RWPE2 (cell line): ENCODE results near the gene MARK4.

Experiments used
- ATAC-seq: fragments of 200-7000 bp; cut with Tn5 transposase; 3 replicates; pipeline ENCODE4 v1.9.1; 2021; ENCODE audit warnings: low read depth
- DNase-seq: peaks from one replicate; pipeline ENCODE4 v3.0.0-alpha.2; 2020; ENCODE audit warnings: low spot score
- H3K27ac ChIP-seq: fragments of 450-650 bp; 2 replicates; pipeline ENCODE4 v1.5.1; 2017; ENCODE audit warnings: mild to moderate bottlenecking; ENCODE audit not compliant: poor library complexity, severe bottlenecking
- H3K27me3 ChIP-seq: fragments of 250-450 bp; sonication (Bioruptor Pico); 2 replicates; pipeline ENCODE4 v1.5.1; 2021; ENCODE audit warnings: mild to moderate bottlenecking, moderate library complexity; ENCODE audit not compliant: insufficient read depth, poor library complexity, severe bottlenecking
- H3K36me3 ChIP-seq: fragments of 250-450 bp; sonication (Bioruptor Pico); 2 replicates; pipeline ENCODE4 v1.5.1; 2020; ENCODE audit warnings: low read depth, mild to moderate bottlenecking, moderate library complexity
- H3K4me1 ChIP-seq: fragments of 250-450 bp; sonication (Bioruptor Pico); 2 replicates; pipeline ENCODE4 v1.5.1; 2021; ENCODE audit warnings: mild to moderate bottlenecking, moderate library complexity; ENCODE audit not compliant: insufficient read depth, poor library complexity, severe bottlenecking
- H3K4me3 ChIP-seq: fragments of 250-450 bp; sonication (Bioruptor Pico); 2 replicates; pipeline ENCODE4 v1.5.1; 2021; ENCODE audit warnings: mild to moderate bottlenecking, moderate library complexity; ENCODE audit not compliant: severe bottlenecking
- H3K9me3 ChIP-seq: fragments of 250-450 bp; sonication (Bioruptor Pico); 2 replicates; pipeline ENCODE4 v1.5.1; 2021; ENCODE audit warnings: mild to moderate bottlenecking, moderate library complexity; ENCODE audit not compliant: severe bottlenecking
- TF ChIP-seq, protein P1 (sequence below): fragments of 450-650 bp; IDR thresholded peaks from one replicate; pipeline ENCODE4 v1.5.1; 2017; ENCODE audit warnings: mild to moderate bottlenecking, moderate library complexity; ENCODE audit not compliant: poor library complexity, severe bottlenecking

MARK4 gene

DNA sequence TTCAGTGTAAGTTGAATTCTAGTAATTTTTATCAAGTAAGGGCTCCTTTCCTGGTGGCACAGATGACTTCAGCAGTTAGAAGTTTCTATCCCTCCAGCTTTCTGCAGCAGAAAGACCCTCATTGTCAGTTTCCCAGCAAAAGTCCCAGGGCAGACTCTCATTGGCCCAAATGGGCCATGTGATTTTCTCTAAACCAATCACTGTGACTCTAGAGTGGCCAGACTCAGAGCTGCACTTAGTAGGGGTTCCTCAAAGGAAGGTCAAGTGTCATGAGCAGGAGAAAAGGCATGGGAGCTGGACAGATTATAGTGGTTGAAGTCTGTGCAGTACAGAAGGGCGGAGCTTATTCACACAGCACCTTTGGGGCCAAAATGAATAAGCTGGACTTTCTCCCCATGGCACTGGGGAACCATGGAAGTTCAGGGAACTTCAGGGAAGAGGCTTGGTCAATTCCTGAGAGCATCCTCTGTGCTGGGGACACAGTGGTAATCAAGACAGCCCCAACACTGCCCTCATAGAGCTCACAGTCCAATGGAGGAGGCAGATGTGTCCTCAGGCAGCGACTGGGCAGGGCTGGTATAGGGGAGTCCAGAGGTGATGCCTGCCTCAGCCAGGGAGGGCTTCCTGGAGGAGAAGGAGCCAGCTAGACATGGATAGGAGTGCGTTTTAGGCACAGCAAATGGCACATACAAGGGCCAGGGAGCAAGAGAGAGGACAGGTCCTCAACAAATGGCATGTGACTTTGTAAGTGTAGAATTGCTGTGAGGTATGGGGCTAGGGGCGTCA lies 53.3 kb downstream of the MARK4 start:
- Histone ChIP-seq H3K27me3 (no peaks in the 10 kb centered on the region), H3K4me1 (peaks cover 4% of the 10 kb centered on the region), H3K36me3 (peaks cover 3% of the 10 kb centered on the region; the same call in 1 of the 2 replicates), H3K9me3 (no peaks in the 10 kb centered on the region), H3K4me3 (no peak overlapping the region), H3K27ac (no peak overlapping the region)
- 0 out of 3 replicates have a peak, but pooled peaks have one; percentile 3 for ATAC-seq
- TF ChIP-seq, protein P1, sequence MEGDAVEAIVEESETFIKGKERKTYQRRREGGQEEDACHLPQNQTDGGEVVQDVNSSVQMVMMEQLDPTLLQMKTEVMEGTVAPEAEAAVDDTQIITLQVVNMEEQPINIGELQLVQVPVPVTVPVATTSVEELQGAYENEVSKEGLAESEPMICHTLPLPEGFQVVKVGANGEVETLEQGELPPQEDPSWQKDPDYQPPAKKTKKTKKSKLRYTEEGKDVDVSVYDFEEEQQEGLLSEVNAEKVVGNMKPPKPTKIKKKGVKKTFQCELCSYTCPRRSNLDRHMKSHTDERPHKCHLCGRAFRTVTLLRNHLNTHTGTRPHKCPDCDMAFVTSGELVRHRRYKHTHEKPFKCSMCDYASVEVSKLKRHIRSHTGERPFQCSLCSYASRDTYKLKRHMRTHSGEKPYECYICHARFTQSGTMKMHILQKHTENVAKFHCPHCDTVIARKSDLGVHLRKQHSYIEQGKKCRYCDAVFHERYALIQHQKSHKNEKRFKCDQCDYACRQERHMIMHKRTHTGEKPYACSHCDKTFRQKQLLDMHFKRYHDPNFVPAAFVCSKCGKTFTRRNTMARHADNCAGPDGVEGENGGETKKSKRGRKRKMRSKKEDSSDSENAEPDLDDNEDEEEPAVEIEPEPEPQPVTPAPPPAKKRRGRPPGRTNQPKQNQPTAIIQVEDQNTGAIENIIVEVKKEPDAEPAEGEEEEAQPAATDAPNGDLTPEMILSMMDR, result no peak
- no peak for DNase-seq

DNA sequence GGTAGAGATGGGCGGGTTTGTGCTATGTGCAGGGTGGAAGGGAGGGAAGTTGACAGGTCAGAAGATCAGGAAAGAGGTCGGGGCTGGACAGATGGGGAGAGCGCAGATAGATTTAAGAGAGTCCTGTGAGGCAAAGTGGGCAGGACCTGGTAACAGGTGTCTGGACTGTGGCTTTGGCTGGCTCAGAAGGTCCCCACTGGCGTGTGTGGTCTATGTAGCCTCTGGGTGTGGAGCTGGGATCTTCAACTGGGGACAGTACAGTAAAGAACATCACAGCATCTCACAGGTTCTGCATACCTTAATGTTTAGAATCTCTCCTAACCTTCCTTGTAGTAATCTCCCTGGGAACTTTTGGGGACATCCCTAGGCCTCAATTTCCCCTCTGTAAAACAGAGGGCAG lies 53.9 kb downstream of the MARK4 start:
- Histone ChIP-seq H3K27me3 (no peaks in the 10 kb centered on the region), H3K9me3 (no peaks in the 10 kb centered on the region), H3K4me1 (peaks cover 4% of the 10 kb centered on the region), H3K36me3 (peaks cover 3% of the 10 kb centered on the region; the same call in 1 of the 2 replicates), H3K27ac (no peak overlapping the region), H3K4me3 (no peak overlapping the region)
- DNase-seq, result no peak
- ATAC-seq, result no peak
- TF ChIP-seq, protein P1, result no peak

DNA sequence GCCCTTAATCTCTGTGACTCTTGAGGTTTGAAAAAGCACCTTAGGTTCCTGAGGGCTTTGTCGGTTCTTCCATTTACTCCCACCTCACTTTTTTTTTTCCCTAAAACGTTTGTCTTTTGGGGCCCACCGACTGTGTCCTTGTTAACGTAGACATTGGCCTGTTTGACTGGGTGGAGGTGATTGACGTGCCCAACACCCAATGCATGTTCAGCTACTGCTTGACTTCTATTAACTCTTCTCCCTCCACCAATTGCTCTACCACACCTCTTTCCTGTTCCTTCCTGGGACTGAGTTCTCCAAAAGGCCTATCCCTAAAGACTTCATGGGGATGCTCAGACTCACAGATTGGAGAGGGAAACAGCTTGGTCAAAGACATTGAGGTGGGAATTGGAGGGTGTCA lies 54.4 kb downstream of the MARK4 start:
- Histone ChIP-seq H3K4me1 (peaks cover 4% of the 10 kb centered on the region), H3K27ac (no peak overlapping the region), H3K4me3 (no peak overlapping the region), H3K9me3 (no peaks in the 10 kb centered on the region), H3K27me3 (no peaks in the 10 kb centered on the region), H3K36me3 (peaks cover 2% of the 10 kb centered on the region; the same call in 1 of the 2 replicates)
- ATAC-seq (no peak), DNase-seq (no peak)
- TF ChIP-seq, protein P1, result no peak

DNA sequence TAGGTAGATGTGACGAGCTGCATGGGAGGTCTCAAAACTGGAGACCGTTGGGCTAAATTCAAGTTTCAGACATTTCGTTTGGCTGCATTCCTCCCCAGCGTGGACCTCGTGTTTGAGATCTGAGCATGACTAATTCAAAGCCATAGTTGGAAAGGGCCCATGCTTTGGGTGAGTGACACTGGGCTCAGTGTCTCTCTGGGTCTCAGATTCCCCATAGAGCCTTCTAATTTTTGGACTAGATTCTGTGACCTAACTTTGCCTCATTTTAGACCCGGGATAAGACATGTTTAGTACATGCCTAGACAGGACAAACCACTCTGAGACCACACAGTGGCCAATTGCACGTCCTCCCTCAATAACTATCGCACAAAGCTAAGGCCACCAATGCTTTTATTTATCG lies 55.0 kb downstream of the MARK4 start:
- peak; percentile 24; the same call in 2 of the 3 replicates for ATAC-seq
- Histone ChIP-seq H3K9me3 (no peaks in the 10 kb centered on the region), H3K27ac (no peak overlapping the region), H3K27me3 (no peaks in the 10 kb centered on the region), H3K4me3 (no peak overlapping the region), H3K4me1 (peaks cover 4% of the 10 kb centered on the region), H3K36me3 (no peaks in the 10 kb centered on the region)
- TF ChIP-seq, protein P1, result no peak
- DNase-seq, result no peak

DNA sequence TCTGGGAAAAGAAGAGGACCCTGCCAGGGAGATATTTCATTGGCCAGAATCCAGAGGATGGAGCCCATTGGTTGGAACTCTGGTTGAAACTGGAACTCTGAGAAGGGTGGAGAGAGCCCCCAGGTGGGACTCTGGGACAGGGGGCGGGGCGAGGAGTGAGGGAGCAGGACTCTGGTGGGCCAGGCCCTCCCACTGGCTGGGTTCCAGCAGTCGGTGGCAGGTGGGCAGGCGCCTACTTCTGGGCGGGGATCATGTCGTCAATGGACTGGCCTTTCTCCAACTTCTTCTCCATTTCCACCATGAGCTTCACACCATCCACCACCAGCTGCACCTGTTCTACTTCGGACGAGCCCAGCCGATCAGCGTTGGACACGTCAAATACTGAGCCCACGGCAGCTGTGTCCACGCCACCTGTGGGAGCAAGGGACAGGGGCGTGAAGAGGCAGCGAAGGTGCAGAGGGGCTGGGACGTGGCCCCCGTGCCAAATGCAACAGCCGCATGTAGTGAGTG lies 55.5 kb downstream of the MARK4 start:
- H3K27me3 ChIP-seq, result no peaks in the 10 kb centered on the region
- H3K4me1 ChIP-seq, result peaks cover 4% of the 10 kb centered on the region
- H3K9me3 ChIP-seq, result no peaks in the 10 kb centered on the region
- no peaks in the 10 kb centered on the region for H3K36me3 ChIP-seq
- no peak overlapping the region for H3K27ac ChIP-seq
- H3K4me3 ChIP-seq, result no peak overlapping the region
- TF ChIP-seq, protein P1, result no peak
- DNase-seq, result no peak
- ATAC-seq, result no peak
